Upper lobe of right lung (tissue), 1 donor: ENCODE data around the gene FAM177B. TPM values are rescaled to one million over a fixed set of nuclear protein-coding genes. Genes with fewer than 3 reads are reported as not detected.
"Not testable (repeated sequence)": the region's sequence is repeated elsewhere in the genome, so short reads cannot be mapped to it uniquely, and the experiment has no call there.

Source experiments
- ATAC-seq: fragments of 200-7000 bp; cut with Tn5 transposase; one replicate; pipeline ENCODE4 v1.9.1; 2020; ENCODE audit warnings: mild to moderate bottlenecking, moderate library complexity
- DNase-seq: peaks from one replicate; pipeline ENCODE4 v3.0.0-alpha.2; 2020
- H3K27ac ChIP-seq: fragments of 200-600 bp; one replicate; pipeline ENCODE4 v1.8.0; 2022
- H3K27me3 ChIP-seq: fragments of 200-600 bp; one replicate; pipeline ENCODE4 v1.8.0; 2022; ENCODE audit warnings: mild to moderate bottlenecking
- H3K36me3 ChIP-seq: fragments of 200-600 bp; one replicate; pipeline ENCODE4 v1.8.0; 2022
- H3K4me1 ChIP-seq: fragments of 200-600 bp; one replicate; pipeline ENCODE4 v1.8.0; 2022
- H3K4me3 ChIP-seq: fragments of 200-600 bp; one replicate; pipeline ENCODE4 v1.8.0; 2022; ENCODE audit warnings: mild to moderate bottlenecking
- H3K9me3 ChIP-seq: fragments of 200-600 bp; one replicate; pipeline ENCODE4 v1.8.0; 2022
- CTCF ChIP-seq: fragments of 200-600 bp; IDR thresholded peaks from one replicate; pipeline ENCODE4 v1.8.0; 2022; ENCODE audit warnings: antibody characterized with exemption
- intact Hi-C: fragments of 100-400 bp; cut with DNase I; formaldehyde crosslinking; loops from one replicate; pipeline ENCODE4 v1.11.0; 2022
- total RNA-seq: library from RNA; stranded (reverse); fragmentation: NEBNext Ultra II Directional; extraction: Animal tissue kit (Norgen Biotek cat#: 25700); gene quantifications from one replicate; pipeline ENCODE4 v1.2.1, GENCODE V29; 2021
- donor health status: DM: no; HTN: yes; CAD: no; lungs with severe emphysema.

FAM177B gene
- total RNA-seq, 1 donor from 2014 or later, result 0.20 TPM

- no peaks in the 10 kb centered on the region for H3K36me3 ChIP-seq
- no peak for DNase-seq
- intact Hi-C loops, result no loop called here
- ATAC-seq, result peak; percentile 35
- no peaks in the 10 kb centered on the region for H3K9me3 ChIP-seq
- H3K4me1 ChIP-seq, result no peaks in the 10 kb centered on the region
- H3K27ac ChIP-seq, result no peak overlapping the region
- H3K4me3 ChIP-seq, result no peak overlapping the region
- TF ChIP-seq CTCF, result no peak
- no peaks in the 10 kb centered on the region for H3K27me3 ChIP-seq
These were observed 22.5 kb downstream of the FAM177B start for GRCh38 chr1:222759451-222760035.

GRCh38 chr1:222761083-222761482 lies 24.1 kb downstream of the FAM177B start:
- H3K27me3 ChIP-seq, result no peaks in the 10 kb centered on the region
- TF ChIP-seq CTCF, result no peak
- DNase-seq (no peak), ATAC-seq (no peak)
- no peaks in the 10 kb centered on the region for H3K9me3 ChIP-seq
- no peaks in the 10 kb centered on the region for H3K36me3 ChIP-seq
- peak overlapping the region; percentile 3 for H3K27ac ChIP-seq
- intact Hi-C loops, result no loop called here
- no peak overlapping the region for H3K4me3 ChIP-seq
- H3K4me1 ChIP-seq, result no peaks in the 10 kb centered on the region

DNA sequence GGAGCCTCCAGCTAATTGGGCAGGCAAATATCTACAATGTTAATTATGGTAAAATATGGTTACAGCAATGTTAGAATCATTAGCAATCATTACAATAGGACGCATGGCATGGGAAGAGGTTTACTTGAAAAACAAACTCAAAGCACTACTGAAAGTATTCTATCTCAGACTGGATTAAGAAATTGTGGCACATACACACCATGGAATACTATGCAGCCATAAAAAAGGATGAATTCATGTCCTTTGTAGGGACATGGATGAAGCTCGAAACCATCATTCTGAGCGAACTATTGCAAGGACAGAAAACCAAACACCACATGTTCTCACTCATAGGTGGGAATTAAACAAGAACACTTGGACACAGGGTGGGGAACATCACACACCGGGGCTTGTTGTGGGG lies 25.2 kb downstream of the FAM177B start:
- H3K9me3 ChIP-seq, intact Hi-C loops, ATAC-seq, H3K4me3 ChIP-seq, H3K4me1 ChIP-seq, H3K27me3 ChIP-seq, H3K27ac ChIP-seq, H3K36me3 ChIP-seq, DNase-seq: not testable (repeated sequence)

- H3K4me3 ChIP-seq, result no peak overlapping the region
- no peaks in the 10 kb centered on the region for H3K4me1 ChIP-seq
- no peaks in the 10 kb centered on the region for H3K27me3 ChIP-seq
- DNase-seq (no peak), ATAC-seq (no peak)
- peaks cover 12% of the 10 kb centered on the region for H3K9me3 ChIP-seq
- intact Hi-C loops, result no loop called here
- H3K27ac ChIP-seq, result no peak overlapping the region
- no peak for TF ChIP-seq CTCF
- no peaks in the 10 kb centered on the region for H3K36me3 ChIP-seq
These were observed 30.2 kb downstream of the FAM177B start for GRCh38 chr1:222767152-222767571.

DNA sequence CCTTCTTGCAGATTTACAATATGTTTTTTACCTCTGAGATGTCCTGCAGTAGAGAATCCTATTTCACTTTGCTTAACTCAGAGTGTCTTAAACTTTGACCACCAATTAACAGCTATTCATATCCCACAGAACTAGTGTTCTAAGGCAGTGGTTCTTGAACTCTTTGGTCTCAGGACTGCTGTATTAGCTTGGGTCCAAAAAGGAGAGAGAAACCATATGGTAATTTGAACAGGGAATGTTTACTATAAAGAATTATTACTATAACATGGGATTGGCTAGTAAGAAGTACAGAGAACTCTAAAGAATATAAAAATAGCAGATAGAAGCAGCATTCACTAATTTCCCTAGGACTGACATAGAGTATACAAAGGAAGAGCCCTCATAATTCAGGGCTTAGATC lies 31.6 kb downstream of the FAM177B start:
- DNase-seq (no peak), ATAC-seq (no peak)
- intact Hi-C loops, result no loop called here
- Histone ChIP-seq H3K4me1 (no peaks in the 10 kb centered on the region), H3K36me3 (no peaks in the 10 kb centered on the region), H3K9me3 (peaks cover 12% of the 10 kb centered on the region), H3K27ac (no peak overlapping the region), H3K4me3 (no peak overlapping the region), H3K27me3 (no peaks in the 10 kb centered on the region)
- no peak for TF ChIP-seq CTCF

DNA sequence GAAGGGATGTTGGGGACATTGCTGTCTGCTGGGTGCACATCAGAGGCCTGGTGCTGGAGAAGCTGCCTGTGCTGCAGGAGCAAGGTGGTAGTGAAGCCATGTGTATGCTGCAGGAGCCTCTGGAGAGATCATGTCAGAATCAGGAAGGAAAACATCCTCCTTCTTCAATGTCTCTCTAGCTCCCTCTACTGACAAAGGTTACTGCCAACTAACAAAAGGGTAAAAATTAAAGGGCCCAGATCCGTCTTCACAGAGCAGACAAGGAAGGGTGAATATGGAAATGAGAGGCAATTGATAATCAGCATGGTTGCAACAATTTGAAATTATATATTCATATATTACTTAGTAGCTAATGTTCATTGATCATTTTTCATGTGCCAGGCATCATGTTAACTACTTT lies 32.2 kb downstream of the FAM177B start:
- Histone ChIP-seq H3K36me3 (no peaks in the 10 kb centered on the region), H3K4me1 (no peaks in the 10 kb centered on the region), H3K9me3 (peaks cover 12% of the 10 kb centered on the region), H3K27ac (no peak overlapping the region), H3K4me3 (no peak overlapping the region), H3K27me3 (no peaks in the 10 kb centered on the region)
- ATAC-seq (peak; percentile 34), DNase-seq (no peak)
- intact Hi-C loops, result no loop called here
- peak; percentile 5 for TF ChIP-seq CTCF
